Epidermal melanocyte (primary cell): Measurements from ENCODE around the gene KIAA0232.
"Not testable (repeated sequence)": the region's sequence is repeated elsewhere in the genome, so short reads cannot be mapped to it uniquely, and the experiment has no call there.

Experiments used
- DNase-seq: peaks from one replicate; pipeline ENCODE4 v3.0.0; 2011; ENCODE audit warnings: low spot score; ENCODE audit not compliant: insufficient read length

The KIAA0232 gene

GRCh38 chr4:6775746-6776145 lies 6.8 kb upstream of the KIAA0232 start:
- DNase-seq: no peak

DNA sequence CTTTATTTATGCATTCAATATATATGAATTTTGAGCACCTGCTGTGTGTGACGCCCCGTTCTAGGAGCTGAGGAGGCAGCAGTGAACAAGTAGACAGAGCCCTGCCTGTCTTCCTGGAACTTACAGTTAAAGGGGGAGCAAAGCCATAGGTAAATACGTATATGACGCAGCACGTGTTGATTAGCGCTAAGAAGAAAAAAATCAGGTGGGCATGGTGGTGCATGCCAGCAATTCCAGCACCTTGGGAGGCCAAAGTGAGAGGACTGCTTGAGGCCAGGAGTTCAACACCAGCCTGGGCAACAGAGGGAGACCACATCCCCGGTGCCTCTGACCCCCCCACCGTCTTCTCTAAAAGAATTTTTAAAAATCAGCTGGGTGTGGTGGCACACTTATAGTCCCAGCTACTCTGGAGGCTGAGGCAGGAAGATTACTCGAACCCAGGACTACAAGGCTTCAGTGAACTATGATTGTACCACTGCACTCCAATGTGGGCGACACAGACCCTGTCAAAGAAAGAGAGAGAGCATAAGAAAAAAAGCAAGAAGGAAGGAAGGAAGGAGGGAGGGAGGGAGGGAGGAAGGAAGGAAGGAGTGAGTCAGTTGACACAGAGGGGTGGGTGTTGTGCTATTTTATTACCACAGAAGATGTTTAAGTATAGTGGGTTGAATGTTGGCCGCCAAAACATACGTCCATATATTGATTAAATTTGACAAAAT lies 5.4 kb upstream of the KIAA0232 start:
- no peak for DNase-seq

GRCh38 chr4:6777636-6778281 lies 4.8 kb upstream of the KIAA0232 start:
- DNase-seq: no peak

DNA sequence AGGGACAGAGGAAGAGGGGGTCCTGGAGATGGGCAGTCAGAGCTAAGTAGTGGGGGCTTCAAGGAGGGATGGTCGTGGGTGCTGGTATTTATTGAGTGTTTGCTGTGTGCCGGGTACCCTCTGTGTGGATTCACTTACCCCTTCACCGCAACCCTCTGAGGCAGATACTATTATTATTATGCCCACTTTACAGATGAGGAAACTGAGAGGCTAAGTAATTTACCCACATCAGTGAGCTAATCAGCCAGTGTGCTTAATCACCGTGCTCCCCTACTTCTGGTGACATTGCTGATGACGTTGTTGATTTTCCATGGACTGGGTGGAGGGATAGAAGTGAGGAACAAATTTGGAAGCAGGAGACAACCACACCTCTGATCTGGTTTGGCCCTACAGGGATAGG lies 4.1 kb upstream of the KIAA0232 start:
- DNase-seq: no peak

- no peak for DNase-seq
Observed at GRCh38 chr4:6779667-6780565, 2.6 kb upstream of the KIAA0232 start.

DNA sequence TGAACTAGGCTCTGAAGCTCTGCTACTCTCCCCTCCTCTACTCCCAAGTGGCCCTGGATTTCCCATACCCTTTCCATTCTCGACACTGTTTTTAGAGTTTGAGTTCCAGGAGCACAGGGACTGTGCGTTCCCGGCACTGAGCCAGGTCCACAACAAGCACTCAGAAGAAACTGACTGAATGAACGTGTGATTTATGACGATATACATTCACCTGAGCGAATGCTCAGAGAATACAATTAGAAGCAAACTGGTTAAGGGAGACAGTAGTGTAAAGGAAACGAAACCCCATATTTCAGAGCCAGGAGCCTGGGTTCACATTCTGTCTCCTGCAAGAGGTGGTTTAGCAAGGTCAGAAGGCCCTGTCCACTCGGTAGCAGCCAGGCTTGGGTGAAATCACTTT lies 1.4 kb upstream of the KIAA0232 start:
- no peak for DNase-seq

- DNase-seq: no peak
Observed at GRCh38 chr4:6781561-6781960, 966 bp upstream of the KIAA0232 start.

GRCh38 chr4:6782846-6783110 lies 251 bp downstream of the KIAA0232 start:
- no peak for DNase-seq

DNA sequence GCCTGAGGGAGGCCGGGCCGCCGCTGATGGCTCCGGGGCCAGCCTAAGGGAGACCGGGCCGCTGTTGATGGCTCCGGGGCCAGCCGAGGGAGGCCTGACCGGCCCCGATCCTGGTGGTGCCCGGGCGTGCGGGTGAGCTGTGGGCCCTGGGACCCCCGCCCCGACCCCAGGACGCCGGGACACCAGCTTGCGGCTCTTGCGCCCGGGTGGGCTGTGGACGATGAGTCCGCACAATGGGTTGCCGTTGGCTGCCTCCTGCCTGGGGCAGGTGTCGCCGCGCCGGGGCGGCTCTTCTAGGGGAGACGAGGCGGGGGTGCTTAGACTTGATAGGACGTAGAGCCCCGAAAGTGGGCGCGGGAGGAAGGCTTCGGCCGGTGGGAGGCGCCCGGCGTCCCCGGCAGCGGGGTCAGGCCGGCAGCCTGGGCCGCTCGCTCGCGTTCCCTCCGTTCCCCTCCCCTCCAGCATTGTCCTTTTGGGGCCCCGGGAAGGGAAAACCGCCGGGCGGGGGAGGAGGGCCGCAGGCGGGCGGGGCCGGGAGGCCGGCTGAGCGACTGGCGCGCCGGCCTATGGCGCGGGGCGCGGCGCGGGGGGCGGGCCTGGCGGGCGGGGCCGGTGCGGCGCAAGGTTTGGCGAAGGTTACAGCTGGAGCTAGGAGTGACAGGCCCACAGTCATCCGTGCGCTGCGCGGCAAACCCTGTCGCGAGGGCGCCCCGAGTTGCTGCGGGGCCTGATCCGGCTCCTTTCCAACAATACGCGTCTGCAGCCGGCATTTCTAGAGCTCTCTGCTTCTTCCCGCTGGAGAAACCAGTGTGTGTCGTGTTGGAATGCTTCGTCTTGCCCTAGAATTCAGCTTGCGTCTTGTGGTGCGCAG lies 819 bp downstream of the KIAA0232 start:
- peak; percentile 95 for DNase-seq

DNA sequence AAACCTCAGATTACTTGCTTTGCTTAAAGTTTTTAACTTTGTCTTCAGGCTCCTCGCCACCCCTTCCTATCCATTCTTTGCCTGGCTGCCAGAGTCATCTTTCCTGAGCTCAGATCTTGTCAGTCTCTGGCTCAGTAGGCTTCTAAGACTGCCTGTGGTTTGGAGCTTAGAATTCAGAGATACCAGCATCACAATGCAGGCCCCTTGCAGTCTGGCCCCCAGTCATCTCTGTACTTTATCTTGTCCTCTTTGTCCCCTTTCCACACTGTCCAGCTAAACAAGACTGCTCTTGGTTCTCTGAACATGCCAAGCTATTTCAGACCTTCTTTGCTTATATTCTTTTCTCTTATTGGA lies 3.0 kb downstream of the KIAA0232 start:
- DNase-seq: no peak

DNA sequence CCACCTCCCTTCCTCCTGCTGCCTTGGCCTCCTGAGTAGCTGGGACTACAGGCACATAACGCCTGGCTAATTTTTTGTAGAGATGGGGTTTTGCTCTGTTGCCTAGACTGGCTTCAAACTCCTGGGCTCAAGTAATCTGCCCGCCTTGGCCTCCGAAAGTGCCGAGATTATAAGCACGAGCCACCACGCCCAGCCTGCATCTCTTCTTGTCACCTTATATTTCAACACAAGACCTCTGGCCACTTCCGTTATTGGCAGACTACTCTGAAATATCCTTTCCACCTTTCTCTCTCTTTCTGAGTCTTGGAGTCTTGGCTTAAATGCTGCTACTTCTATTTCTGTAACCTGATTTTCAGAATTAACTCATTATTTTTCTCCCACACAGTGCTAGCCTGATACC lies 5.6 kb downstream of the KIAA0232 start:
- DNase-seq: no peak

DNA sequence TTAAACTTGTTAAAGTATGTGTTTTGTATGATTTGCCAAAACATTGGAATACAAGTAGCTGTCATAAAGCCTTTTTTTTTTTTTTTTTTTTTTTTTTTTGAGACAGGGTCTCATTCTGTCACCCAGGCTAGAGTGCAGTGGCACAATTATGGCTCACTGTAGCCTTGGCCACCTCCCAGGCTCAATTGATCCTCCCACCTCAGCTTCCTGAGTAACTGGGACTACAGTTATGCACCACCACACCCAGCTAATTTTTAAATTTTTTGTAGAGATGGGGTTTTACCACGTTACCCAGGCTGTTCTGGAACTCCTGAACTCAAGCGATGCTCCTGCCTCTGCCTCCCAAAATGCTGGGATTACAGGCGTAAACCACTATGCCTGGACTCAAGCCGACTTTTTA lies 8.7 kb downstream of the KIAA0232 start:
- not testable (repeated sequence) for DNase-seq

- DNase-seq: not testable (repeated sequence)
Observed at GRCh38 chr4:6791796-6792195, 9.3 kb downstream of the KIAA0232 start.

- DNase-seq: no peak
Observed at GRCh38 chr4:6794189-6794588, 11.7 kb downstream of the KIAA0232 start.

- no peak for DNase-seq
Observed at GRCh38 chr4:6795821-6796220, 13.3 kb downstream of the KIAA0232 start.

GRCh38 chr4:6797368-6797767 lies 14.8 kb downstream of the KIAA0232 start:
- DNase-seq: not testable (repeated sequence)

DNA sequence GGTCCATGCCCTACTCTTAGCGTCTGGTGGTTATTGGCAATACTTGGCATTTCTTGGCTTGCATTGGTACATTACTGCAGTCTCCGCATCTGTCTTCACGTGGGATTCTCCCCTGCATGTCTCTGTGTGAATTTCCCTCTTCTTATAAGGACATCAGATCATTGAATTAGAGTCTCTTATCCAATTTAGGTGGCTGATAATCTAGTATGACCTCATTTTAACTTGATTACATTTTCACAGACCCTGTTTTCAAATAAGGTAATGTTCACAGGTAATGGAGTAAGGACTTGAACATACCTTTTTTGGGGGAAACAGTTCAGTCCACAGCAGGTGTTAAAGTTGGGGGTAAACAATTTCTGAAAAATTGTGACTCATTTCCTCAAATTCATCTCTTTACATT lies 16.6 kb downstream of the KIAA0232 start:
- DNase-seq: no peak

- no peak for DNase-seq
Observed at GRCh38 chr4:6802025-6802424, 19.5 kb downstream of the KIAA0232 start.

GRCh38 chr4:6802626-6803025 lies 20.1 kb downstream of the KIAA0232 start:
- no peak for DNase-seq

DNA sequence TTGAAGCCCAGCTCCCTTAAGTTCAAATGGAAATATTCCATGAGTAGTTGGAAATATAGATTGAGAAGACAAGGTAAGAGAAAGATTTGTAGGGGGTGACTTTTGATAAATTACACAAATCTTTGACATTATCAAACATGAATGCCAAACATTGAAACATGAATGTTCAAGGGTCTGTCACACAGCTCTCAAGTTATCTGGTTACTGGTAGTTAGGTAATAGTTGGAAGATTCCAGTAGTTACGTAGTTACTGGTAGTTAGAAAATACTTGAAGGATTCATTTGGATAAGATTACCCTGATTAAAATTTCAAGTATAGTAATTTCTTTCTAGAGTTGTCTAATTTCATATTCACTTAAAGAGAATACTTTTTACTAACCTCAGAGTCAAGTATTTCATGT lies 20.7 kb downstream of the KIAA0232 start:
- DNase-seq: no peak

DNA sequence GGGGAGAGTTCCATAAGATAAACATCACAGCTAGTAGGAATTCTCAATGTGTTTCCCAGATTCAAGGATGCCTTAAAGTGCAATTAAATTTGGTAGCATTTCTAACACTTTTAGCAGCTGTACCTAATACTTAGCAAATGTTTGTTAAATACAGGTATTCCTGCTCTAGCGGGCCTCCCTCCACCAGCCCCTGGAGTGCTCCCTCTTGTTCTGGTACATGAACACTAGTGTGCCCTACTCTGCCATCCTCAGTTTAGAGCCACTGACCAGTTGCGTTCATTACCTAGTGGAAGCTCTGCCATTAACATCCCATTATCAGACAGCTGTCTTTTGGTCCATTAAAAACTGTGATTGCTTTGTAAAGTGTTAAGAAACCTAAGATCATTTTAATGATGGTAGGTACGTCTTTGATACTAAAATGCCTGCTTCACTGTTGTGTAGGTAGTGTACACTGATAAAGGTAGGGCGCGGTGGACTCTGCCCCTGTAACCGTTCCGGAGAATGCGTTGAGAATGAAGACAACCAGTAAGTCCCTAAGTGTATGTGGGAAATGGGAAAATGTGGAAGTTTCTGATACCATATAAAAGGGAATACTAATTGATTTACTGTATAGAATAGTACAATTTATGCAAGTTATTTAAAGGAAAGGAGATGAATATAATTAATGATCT lies 21.7 kb downstream of the KIAA0232 start:
- no peak for DNase-seq
